GM21381 (cell line): ENCODE data around the gene TCF12.
"Not testable (repeated sequence)": the region's sequence is repeated elsewhere in the genome, so short reads cannot be mapped to it uniquely, and the experiment has no call there.

ENCODE experiments used
- ATAC-seq: cut with Tn5 transposase; IDR thresholded peaks from one replicate; pipeline ENCODE4 v1.9.1; 2021; ENCODE audit warnings: mild to moderate bottlenecking, moderate library complexity; ENCODE audit not compliant: unreplicated experiment

The TCF12 gene

GRCh38 chr15:57086857-57087427 is 168.5 kb downstream of the TCF12 start:
- no peak for ATAC-seq

- ATAC-seq, result no peak
Observed at GRCh38 chr15:57089815-57090495, 171.5 kb downstream of the TCF12 start.

DNA sequence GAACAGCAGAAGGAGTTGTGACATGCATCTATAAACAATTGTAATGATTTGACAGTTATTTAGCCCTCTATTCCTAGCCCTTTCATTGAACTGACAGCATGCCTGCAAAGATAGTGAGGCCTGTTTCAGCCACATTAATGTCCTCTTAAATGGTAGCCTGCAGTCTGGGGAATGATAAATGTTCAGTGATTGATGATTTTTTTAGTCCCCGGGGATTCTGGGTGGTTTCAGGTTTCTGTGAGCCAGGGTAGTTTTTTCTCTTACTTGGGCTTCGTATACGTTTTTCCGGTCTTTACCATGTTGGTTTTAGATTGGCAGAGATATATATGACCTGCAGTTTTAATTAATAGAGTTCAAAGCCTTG is 172.0 kb downstream of the TCF12 start:
- no peak for ATAC-seq

DNA sequence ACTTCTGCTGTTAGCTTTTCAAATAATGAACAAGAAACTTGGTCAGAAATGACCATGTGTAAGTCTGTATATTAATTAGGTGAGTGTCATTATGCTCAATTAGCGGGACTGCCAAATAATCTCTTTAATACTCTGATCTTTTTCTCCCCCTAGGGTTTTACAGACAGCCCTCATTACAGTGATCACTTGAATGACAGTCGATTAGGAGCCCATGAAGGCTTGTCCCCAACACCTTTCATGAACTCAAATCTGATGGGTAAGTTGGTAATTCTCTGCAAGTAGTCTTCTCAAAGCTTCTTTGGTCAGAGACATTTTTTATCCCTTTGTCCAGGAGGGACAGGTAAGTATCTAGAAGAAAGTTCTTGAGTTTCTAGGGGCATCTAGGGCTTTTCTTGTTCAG is 173.2 kb downstream of the TCF12 start:
- ATAC-seq, result no peak

DNA sequence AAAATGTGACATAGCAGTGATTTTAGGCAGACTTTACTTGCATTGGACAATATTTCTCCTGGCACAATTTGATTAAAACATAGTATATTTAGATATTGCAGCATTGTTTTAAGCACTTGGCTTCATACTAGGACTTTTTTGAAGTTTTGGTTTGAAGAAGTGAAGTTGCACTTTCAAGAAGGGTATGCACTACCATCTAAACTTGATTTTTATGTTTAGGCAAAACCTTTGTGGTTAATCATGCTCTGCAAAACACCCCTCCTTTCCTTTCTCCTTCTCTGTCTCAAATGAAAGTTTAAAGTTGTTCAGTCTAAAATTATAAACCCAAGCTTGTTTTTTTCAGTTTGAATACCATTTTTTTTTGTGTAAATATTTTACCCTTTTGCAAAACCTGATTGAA is 173.8 kb downstream of the TCF12 start:
- no peak for ATAC-seq

GRCh38 chr15:57094321-57095257 is 176.1 kb downstream of the TCF12 start:
- ATAC-seq, result no peak

DNA sequence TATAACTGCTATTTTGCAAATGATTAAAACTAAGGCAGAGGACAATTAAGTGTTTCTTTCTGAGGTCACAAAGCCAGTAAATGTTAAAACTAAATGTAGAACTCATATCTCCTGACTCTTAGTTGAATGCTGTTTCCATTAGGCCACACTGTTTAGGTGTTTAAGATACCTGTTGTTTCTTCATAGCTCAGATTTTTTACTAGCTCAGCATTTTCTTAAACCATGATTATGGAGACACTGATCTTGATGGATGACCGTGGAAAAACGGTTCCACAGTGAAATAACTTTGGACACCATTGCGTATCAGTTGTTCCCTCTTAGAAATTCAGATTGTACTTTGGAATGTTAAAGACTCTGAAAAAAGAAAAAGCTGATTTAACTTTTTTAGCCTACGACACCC is 177.5 kb downstream of the TCF12 start:
- no peak for ATAC-seq

DNA sequence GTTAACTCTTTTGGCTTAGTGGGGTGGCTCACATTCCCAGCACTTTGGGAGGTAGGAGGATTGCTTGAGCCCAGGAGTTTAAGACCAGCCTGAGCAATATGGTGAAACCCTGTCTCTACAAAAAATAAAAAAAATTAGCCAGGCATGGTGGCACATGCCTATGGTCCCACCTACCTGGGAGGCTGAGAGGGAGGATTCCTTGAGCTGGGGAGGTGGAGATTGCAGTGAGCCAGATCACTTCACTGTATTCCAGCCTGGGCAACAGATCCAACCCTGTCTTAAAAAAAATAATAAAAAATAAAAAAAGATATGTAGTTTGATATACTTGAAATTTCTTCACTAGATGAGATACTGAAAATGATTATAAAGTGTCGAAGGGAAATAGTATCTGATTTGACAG is 178.8 kb downstream of the TCF12 start:
- no peak for ATAC-seq

DNA sequence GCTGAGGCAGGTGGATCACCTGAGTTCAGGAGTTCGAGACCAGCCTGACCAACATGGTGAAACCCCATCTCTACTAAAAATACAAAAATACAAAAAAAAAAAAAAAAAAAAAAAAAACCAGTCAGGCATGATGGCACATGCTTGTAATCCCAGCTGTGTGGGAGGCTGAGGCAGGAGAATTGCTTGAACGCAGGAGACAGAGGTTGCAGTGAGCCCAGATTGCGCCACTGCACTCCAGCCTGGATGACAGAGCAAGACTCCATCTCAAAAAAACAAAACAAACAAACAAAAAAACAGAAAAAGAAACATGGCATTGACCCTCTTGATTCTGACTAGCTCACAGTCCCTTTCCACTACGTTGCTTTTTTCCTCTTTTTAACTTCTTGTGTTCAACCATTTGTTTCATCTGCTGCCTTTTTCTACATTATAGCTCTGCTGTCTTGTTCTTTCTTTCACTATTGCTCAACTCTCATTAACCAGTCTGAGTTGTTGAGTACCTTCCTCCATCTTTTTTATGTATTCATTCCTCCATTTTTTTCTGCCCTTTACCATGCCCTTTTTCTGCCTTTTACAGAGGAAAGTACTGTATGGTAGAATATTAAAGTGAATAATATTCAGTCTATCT is 179.6 kb downstream of the TCF12 start:
- ATAC-seq, result not testable (repeated sequence)

DNA sequence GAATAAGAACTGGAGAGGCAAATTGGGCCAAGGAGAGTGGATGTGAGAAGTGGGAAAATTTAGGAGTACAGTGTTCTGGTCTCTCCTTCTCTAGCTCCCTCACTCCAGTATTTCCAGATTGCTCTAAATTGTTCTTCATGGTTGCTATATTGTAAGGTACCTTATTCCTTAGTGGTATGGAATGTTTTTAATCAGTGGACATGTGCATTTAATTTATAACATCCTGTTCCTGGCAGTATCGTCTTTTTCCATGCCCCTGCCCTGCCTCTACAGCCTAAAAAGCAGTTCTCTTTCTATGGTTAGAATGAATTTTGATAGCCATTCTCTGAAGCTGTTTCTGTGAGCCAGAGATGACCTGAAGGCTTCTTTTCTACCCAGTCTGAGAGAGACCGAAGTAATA is 180.5 kb downstream of the TCF12 start:
- ATAC-seq, result no peak

GRCh38 chr15:57100136-57100539 is 181.7 kb downstream of the TCF12 start:
- no peak for ATAC-seq

DNA sequence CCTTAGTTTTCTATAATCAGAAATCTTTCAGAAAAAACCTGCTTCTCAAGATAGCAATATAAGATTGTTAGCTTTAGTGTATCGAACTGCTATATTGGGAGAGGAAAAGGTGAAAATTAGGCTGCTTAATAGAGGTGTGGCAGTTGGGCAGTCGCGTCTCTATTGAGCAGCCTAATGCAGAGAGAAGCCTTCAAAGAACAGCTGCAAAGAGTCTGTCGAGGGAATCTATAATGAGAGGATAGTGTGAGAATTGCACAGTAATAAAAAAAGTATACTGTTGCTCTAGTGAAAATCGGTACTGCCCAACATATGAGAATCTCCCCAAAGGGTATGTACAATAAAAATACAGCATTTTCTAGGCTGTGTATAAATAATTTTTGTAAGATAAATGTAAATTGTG is 184.4 kb downstream of the TCF12 start:
- no peak for ATAC-seq

DNA sequence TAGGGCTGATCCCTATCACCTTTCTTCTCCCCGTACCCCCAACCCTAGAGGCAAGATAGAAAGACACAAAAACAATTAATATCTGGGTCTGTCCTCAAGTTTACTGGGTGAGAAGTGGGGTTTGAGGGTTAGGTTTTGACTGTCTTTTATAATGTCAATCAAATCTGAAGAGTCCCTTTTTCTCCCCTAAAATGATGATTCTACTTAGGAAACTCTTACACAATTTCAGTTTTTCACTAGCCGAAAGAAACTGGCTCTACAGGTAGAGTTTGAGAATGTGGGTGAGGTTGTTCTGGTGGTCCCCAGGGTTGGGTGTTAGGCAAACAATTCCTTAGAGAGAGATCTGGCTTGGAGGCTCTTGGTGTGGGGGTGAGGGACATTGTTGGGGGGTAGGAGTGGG is 189.9 kb downstream of the TCF12 start:
- ATAC-seq, result no peak

- ATAC-seq, result no peak
Observed at GRCh38 chr15:57109005-57109404, 190.6 kb downstream of the TCF12 start.

DNA sequence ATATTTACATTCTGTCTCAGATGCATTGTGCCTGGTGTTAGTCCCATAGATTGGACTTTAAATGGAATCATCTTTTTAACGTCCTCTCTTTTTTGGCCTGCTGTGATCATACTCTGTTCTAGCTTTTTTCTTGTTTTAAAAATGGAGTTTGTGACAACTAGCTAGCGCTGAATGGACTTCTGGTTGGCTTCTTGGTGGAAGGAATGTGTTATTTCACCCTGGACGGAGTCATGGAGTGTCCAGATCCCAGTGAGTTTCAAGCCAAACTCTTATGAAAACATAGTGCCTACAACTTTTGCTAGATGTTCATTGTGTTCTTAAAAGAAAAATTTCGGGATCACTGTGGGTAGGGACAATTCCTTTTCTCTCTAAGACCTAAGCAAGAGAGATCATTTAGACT is 192.6 kb downstream of the TCF12 start:
- ATAC-seq, result no peak

DNA sequence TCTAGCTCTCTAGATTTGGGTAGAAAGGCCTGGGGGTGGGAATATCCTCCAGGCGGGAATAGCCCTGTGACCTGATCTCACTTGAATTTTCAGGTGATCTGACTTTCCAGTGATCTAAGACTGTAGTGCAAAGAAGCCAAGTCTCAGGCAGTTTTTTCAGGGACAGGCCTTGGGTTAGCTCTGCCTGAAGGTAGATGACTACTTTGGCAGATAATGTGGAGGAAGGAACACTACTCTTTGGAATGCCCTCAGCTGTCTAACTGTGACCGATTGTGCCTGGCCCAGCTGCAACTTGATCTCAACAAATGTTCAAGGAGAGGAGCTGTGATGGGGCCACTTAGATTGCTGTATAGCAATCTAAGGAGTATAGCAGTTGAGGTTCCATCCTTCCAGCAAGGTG is 193.7 kb downstream of the TCF12 start:
- ATAC-seq, result no peak

GRCh38 chr15:57114070-57114469 is 195.6 kb downstream of the TCF12 start:
- no peak for ATAC-seq

DNA sequence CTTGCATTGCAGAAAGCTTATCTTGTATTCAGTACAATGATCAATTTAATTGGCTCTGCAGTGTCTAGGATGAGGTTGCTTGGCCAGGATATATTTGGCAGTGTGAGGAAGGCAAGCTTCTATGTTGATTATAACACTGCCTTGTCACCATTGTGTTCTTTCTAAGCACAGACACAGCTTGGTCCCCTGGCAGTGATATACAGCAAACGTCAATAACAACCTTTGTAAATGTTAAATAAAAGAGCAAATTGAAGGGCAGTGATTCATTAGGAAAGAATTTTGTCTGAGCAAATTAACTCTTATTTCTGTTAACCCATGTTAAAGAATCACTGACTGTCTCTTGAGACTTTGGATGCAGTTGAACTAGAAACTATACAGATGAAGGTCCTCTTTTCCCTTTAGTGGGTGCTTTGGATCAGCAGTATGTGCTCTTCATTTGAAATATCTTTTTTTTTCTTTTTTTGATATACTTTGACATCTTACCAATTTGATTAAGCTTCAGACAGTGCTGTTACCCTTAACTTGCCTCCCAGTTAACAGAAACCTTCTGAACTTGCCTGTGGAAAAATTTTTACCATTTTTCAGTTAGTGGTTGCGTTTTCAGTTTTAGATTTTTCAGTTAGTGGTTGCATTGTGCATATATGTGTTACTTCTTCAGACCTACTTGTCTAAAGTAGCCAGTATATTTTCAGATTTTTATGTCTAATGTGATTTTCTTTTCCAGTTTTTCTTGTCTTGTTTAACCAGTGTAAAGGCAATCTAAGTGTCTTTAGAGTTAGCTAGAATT is 199.8 kb downstream of the TCF12 start:
- peak; percentile 40 for ATAC-seq

GRCh38 chr15:57122080-57122840 is 203.8 kb downstream of the TCF12 start:
- no peak for ATAC-seq

DNA sequence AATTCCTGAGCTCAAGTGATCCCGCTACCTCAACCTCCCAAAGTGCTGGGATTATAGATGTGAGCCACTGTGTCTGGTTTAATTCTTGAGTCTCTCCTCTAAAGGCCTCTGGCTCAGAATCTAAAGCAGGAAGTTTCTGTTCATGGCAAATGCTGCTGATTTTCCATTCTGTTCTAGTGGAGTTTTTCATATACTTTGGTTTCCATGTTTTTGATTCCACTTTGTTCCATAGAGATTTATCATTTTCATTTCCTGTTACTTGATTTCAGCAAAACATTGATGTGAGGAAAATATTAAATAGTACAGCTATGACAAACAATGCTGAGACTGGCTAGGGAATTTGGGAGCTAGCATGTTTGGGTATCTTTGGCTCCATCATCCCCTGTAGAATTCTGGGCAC is 205.6 kb downstream of the TCF12 start:
- ATAC-seq, result no peak
